NCI-H2081 treated with DMSO at 0.1 percent for 48 hours (cell line): Measurements from ENCODE around the gene MBLAC2.

Experiments
- DNase-seq: peaks from one replicate; lab custom pipeline; 2025; lab: John Stamatoyannopoulos, UW

MBLAC2 gene

GRCh38 chr5:90461288-90461687 lies 13.3 kb downstream of the MBLAC2 start:
- no peak for DNase-seq

- DNase-seq = no peak
Observed at GRCh38 chr5:90446961-90447360, 27.6 kb downstream of the MBLAC2 start.

GRCh38 chr5:90440644-90441043 lies 33.9 kb downstream of the MBLAC2 start:
- DNase-seq = no peak

- DNase-seq = no peak
Observed at GRCh38 chr5:90438100-90438499, 36.5 kb downstream of the MBLAC2 start.

DNA sequence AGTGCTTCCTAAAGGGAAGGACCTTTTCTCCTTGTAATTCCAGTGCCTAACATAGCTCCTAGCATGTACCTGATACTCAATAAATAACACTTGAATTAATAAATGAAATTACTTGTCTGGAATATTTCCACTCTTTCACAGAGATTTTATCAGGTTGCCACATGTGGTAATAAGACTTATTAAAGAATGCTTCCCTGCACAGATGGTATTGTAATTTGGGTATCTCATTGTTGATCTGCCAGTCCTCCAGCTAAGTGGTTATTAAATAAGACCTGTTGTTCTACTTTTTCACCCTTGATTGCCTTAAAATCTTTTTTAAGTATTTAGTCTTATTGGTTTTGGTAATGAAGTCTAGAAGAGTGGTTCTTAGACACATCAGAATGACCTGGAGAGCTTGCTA lies 36.9 kb downstream of the MBLAC2 start:
- no peak for DNase-seq

- no peak for DNase-seq
Observed at GRCh38 chr5:90434116-90434714, 40.4 kb downstream of the MBLAC2 start.

- no peak for DNase-seq
Observed at GRCh38 chr5:90424245-90424644, 50.3 kb downstream of the MBLAC2 start.

GRCh38 chr5:90421136-90421535 lies 53.4 kb downstream of the MBLAC2 start:
- no peak for DNase-seq

DNA sequence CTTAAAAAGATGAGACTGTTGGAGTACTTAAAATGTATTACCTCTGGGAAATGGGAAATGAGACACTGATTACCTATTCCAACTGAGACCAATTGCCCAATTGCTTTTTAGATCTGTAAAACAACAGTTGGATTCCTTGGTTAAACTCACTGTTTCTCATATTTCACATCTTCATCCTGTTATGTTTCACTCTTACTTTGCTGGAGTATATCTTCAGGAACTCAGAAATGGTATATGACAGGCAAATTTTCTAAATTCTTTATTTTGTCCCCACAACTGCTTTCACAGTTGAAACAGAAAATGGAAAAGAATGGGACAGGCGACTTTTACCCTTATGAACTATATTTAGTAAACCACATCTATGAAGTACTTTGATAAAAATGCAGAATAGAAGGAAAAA lies 56.4 kb downstream of the MBLAC2 start:
- DNase-seq = no peak

DNA sequence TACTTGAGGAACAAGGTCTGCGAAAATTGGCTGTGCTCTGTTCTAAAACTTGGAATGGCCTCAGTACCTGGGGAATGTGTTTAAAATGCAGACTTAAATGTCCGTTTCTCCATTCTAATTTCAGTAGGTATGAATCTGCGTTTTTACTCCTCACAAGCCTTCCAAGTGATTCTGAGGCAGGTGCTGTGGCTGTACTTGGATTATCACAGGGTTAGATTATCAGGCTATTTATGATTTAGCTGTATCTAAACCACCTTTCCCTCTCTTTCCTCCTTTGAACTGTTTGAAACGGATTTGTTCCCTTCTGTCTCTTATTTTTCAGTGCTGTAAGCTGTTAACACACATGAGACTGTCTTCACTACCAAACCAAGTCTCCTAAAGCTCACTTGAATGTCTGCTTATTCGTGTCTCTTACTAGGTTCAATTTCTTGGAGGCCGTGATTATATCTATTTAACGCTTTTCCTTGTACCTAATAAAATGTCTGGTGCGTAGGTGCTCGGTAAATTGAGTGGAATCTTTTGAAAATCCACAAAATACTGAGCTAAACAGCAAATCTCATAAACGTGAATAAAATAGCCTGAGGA lies 64.3 kb downstream of the MBLAC2 start:
- no peak for DNase-seq

- DNase-seq = peak; percentile 90
Observed at GRCh38 chr5:90409318-90410177, 65.0 kb downstream of the MBLAC2 start, which contains the start of gene CETN3. Gene CETN3, minus strand, starts transcription at chr5:90409756. Its CDS starts 95 bp downstream, at chr5:90409661.

GRCh38 chr5:90408571-90409317 lies 65.8 kb downstream of the MBLAC2 start:
- DNase-seq = no peak
